GM19438 (cell line): Measurements from ENCODE around the gene GRN.

Experiments
- ATAC-seq: cut with Tn5 transposase; IDR thresholded peaks from one replicate; pipeline ENCODE4 v1.9.1; 2021; ENCODE audit warnings: low read depth; ENCODE audit not compliant: unreplicated experiment

Gene GRN

GRCh38 chr17:44344939-44345453 lies at the start of gene GRN:
GRN (plus strand) TSS chr17:44345302; CDS start chr17:44349165, 3,863 bp downstream.
- peak; percentile 48 for ATAC-seq

- ATAC-seq = no peak
These were observed 47.1 kb upstream of the GRN start for GRCh38 chr17:44297975-44298374.

GRCh38 chr17:44304651-44305050 lies 40.5 kb upstream of the GRN start:
- ATAC-seq = no peak

GRCh38 chr17:44307387-44308186 lies 37.5 kb upstream of the GRN start:
- ATAC-seq = no peak

GRCh38 chr17:44308320-44308818 lies 36.7 kb upstream of the GRN start, which contains the start of gene RUNDC3A:
RUNDC3A (plus strand) TSS chr17:44308601; CDS start chr17:44308833, 232 bp downstream.
- peak; percentile 64 for ATAC-seq

- ATAC-seq = no peak
These were observed 36.2 kb upstream of the GRN start for GRCh38 chr17:44308865-44309264.

GRCh38 chr17:44309472-44309871 lies 35.6 kb upstream of the GRN start:
- no peak for ATAC-seq

- ATAC-seq = no peak
These were observed 34.9 kb upstream of the GRN start for GRCh38 chr17:44310188-44310587.

GRCh38 chr17:44310609-44311376 lies 34.3 kb upstream of the GRN start:
- no peak for ATAC-seq

GRCh38 chr17:44311562-44312181 lies 33.4 kb upstream of the GRN start:
- no peak for ATAC-seq

GRCh38 chr17:44312396-44313104 lies 32.6 kb upstream of the GRN start:
- no peak for ATAC-seq

GRCh38 chr17:44314031-44314430 lies 31.1 kb upstream of the GRN start:
- ATAC-seq = no peak

- ATAC-seq = no peak
These were observed 30.6 kb upstream of the GRN start for GRCh38 chr17:44314524-44314868.

- ATAC-seq = no peak
These were observed 30.0 kb upstream of the GRN start for GRCh38 chr17:44314869-44315661.

GRCh38 chr17:44315760-44316731 lies 29.1 kb upstream of the GRN start:
- no peak for ATAC-seq

- ATAC-seq = no peak
These were observed 27.6 kb upstream of the GRN start for GRCh38 chr17:44317545-44317944.

- ATAC-seq = no peak
These were observed 26.8 kb upstream of the GRN start for GRCh38 chr17:44318077-44318892.

GRCh38 chr17:44320066-44320465 lies 25.0 kb upstream of the GRN start:
- no peak for ATAC-seq
